RPMI7951 (cell line): ENCODE data around the gene ZNF180. TPM values are rescaled to one million over a fixed set of nuclear protein-coding genes. Genes with fewer than 3 reads are reported as not detected.
A peak's percentile ranks its signal among the peaks of the same experiment; 100 is the strongest.
"Not testable (repeated sequence)": the region's sequence is repeated elsewhere in the genome, so short reads cannot be mapped to it uniquely, and the experiment has no call there.

ENCODE experiments used
- DNase-seq: peaks from one replicate; pipeline ENCODE4 v3.0.0-alpha.2; 2012; ENCODE audit warnings: low read depth
- total RNA-seq: library from RNA; depleted of rRNA; stranded (reverse); fragments of >200 nt; shearing (Covaris generic); gene quantifications from 2 replicates; pipeline ENCODE4 v1.2.3, GENCODE V29; 2014; rRNA removed

Gene ZNF180
- total RNA-seq, 1 experiment from 2014 or later, result 11.7 TPM

- no peak for DNase-seq
Measured at GRCh38 chr19:44498988-44499387, 1.3 kb downstream of the ZNF180 start.

GRCh38 chr19:44496711-44497110, 3.6 kb downstream of the ZNF180 start:
- DNase-seq, result no peak

GRCh38 chr19:44476559-44477408, 23.5 kb downstream of the ZNF180 start:
- peak; percentile 40 for DNase-seq

GRCh38 chr19:44468730-44469129, 31.6 kb downstream of the ZNF180 start:
- DNase-seq, result not testable (repeated sequence)

GRCh38 chr19:44462600-44463286, 37.6 kb downstream of the ZNF180 start:
- DNase-seq, result not testable (repeated sequence)

- not testable (repeated sequence) for DNase-seq
Measured at GRCh38 chr19:44456016-44456415, 44.3 kb downstream of the ZNF180 start.

- peak; percentile 34 for DNase-seq
Measured at GRCh38 chr19:44455100-44455499, 45.2 kb downstream of the ZNF180 start.

- no peak for DNase-seq
Measured at GRCh38 chr19:44452367-44452766, 48.0 kb downstream of the ZNF180 start.

- DNase-seq, result no peak
Measured at GRCh38 chr19:44451687-44452086, 48.6 kb downstream of the ZNF180 start.

- DNase-seq, result peak; percentile 92
Measured at GRCh38 chr19:44447916-44448674, 52.2 kb downstream of the ZNF180 start, which contains the start of gene ZNF229. Gene ZNF229 (minus strand): TSS chr19:44448472. CDS start chr19:44442847, 5,625 bp downstream.

GRCh38 chr19:44438441-44438840, 61.9 kb downstream of the ZNF180 start:
- DNase-seq, result no peak

GRCh38 chr19:44435441-44435840, 64.9 kb downstream of the ZNF180 start:
- DNase-seq, result no peak

GRCh38 chr19:44430956-44431355, 69.4 kb downstream of the ZNF180 start:
- DNase-seq, result no peak

Other genes starting within 250 kb of the ZNF180 start
- gene ZNF233, start 240.6 kb downstream of the ZNF180 start, total RNA-seq, result 0.98 and 1.2 TPM in 2 replicates
- 4.5 and 5.0 TPM in 2 replicates for gene ZNF235, start 195.5 kb downstream of the ZNF180 start, total RNA-seq
- 6.2 TPM in 2 replicates for gene ZNF112, start 143.8 kb downstream of the ZNF180 start, total RNA-seq
- gene ZNF285, start 98.9 kb downstream of the ZNF180 start, total RNA-seq, result 3.1 and 3.8 TPM in 2 replicates
- 3.8 and 6.1 TPM in 2 replicates for gene ZNF229, start 52.0 kb downstream of the ZNF180 start, total RNA-seq
- not detected in 2 replicates for gene CEACAM20, start 29.2 kb upstream of the ZNF180 start, total RNA-seq
- gene IGSF23, start 113.0 kb upstream of the ZNF180 start, total RNA-seq, result not detected in 2 replicates
- gene PVR, start 143.4 kb upstream of the ZNF180 start, total RNA-seq, result 34.2 and 35.7 TPM in 2 replicates
- 0.12 and 0.20 TPM in 2 replicates for gene CEACAM19, start 171.0 kb upstream of the ZNF180 start, total RNA-seq
- 0.20 TPM in 1 of 2 replicates, not detected in the other for gene CEACAM16, start 198.6 kb upstream of the ZNF180 start, total RNA-seq
- gene BCL3, start 248.2 kb upstream of the ZNF180 start, total RNA-seq, result 21.8 and 22.6 TPM in 2 replicates